GM19023 (cell line): ENCODE measurements around the gene TMEM129.

ENCODE experiments used
- ATAC-seq: cut with Tn5 transposase; IDR thresholded peaks from one replicate; pipeline ENCODE4 v1.9.1; 2021; ENCODE audit warnings: mild to moderate bottlenecking, moderate library complexity; ENCODE audit not compliant: unreplicated experiment

Gene TMEM129

GRCh38 chr4:1721666-1722550, 785 bp upstream of the TMEM129 start:
- peak; percentile 3 for ATAC-seq

GRCh38 chr4:1720163-1720983, 750 bp downstream of the TMEM129 start:
- peak; percentile 12 for ATAC-seq

DNA sequence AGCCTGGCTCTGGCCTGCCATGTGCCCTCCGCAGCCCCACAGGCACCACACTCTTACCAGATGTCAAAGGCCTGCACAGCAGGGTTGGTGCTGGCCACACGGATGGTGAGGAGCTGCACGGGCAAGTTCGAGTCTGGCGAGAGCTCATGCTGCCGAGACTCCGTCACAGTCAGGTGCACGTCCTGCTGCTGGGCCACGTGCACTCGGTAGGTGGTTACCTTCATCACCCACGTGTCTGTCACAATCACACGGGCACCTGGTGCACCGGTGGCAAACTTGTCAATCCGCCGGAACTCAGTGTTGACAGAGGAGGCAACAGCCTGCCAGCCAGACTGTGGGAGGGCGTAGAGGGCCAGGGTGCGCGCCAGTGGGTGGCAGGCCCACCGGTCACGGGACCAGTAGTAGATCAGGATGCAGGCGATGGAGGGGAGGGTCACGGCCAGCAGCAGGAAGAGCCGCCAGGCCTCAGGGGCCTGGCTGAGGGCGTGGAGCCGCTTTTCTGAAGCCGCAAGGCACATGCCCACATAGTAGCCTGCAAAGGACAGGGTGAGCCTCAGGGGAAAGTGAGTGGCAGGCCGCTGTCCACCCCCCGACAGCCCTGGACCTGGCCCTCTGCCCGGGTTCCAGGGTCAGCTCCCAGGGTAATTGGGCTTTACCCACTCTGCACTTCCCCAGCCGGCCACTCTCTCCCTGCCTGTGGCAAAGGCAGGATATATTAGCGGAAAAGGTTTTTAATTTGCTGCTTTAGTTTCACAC, 2.9 kb downstream of the TMEM129 start:
- ATAC-seq, result no peak

DNA sequence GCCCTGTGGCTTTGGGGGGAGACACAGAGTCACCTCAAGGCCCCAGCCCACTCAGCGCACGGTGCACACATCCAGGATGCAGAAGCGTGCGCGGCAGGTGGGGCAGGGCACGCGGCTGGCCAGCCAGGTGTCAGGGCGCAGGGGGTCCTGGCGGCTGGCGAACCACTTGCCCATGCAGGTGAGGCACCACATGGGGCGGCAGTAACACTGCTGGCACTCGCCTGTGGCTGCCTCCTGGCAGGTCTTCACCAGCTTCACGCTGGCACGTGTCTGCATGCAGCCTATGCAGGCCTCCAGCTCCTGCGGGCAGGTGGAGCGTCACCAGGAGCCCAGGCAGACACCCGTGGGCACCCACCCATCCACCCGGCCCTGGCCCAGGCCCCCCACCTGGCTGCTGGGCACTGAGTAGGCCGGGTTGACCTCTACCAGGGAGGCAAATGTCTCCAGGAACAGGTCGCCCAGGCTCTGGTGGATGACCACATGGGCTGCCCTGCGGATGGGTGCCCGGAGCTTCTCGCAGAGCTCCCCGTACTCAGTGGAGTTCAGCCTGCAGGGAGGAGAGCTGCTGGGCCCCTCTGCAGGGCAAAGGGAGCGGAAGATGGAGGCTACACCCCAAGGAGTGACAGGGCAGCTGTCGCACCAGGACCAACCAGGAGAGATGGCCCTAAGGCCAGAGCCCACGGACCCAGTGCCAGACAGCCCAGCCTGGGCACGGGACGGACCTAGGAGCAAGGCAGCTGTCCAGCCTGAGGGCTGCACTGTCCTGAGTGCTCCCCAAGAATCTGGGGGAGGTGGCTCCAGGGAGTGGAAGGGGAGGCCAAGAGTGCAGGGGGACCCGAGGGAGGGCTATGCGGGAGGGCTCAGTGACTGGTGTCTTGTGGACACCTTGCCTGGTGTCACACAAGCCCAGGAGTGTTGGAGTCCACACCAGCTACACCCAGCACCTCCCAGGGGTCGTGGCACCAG, 3.7 kb downstream of the TMEM129 start:
- ATAC-seq, result no peak

DNA sequence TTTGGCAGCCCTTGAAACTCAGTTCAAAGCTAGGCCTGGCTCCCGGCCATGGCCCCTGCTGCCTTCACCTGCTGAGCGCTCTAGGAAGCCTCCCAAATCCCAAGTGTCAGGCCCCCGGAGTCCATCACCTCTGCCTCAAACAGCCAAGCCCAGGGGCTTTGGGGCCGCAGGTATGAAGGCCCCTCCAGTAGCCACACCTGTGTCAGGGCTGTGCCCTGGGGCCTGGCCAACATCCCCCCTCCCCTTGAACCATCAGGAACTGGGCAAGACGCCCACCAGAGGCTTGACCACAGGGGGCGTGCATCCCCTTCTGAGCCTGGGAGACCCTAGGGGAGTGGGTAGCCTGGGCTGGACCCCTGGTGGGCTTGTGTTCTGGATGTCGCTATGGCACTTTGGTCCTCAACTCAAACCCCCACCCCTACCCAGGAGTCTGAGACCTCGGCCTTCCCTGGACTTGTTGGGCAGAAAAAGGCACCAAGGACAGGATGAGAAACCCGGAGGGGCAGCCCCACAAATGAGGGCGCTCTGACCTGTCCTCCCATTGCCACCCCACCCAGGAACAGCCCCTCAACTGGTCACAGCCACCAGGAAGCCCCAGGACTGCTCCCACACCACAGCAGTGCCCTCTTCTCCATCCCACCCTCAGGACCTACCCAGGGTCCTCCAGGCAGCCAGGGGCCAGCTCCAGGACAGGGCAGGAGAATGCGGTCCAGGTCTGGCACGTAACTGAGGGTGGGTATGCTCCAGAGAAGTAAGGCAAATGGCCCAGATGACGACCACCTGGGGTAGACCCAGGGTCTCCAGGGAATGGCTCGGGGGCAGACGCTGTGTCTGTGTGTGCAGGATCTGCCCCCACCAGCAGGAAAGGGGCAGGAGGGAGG, 4.8 kb downstream of the TMEM129 start:
- ATAC-seq, result no peak

GRCh38 chr4:1715002-1715758, 5.9 kb downstream of the TMEM129 start:
- ATAC-seq, result no peak

GRCh38 chr4:1714303-1715001, 6.7 kb downstream of the TMEM129 start:
- ATAC-seq, result no peak

- ATAC-seq, result peak; percentile 6
These were observed 7.9 kb downstream of the TMEM129 start for GRCh38 chr4:1713003-1713851.

- peak; percentile 77 for ATAC-seq
These were observed 8.7 kb downstream of the TMEM129 start, which contains the start of gene SLBP for GRCh38 chr4:1712216-1713002. TSS of gene SLBP (minus strand) at chr4:1712319. CDS start at chr4:1712188, 131 bp downstream.

- ATAC-seq, result peak; percentile 1
These were observed 9.4 kb downstream of the TMEM129 start for GRCh38 chr4:1711571-1712215.

DNA sequence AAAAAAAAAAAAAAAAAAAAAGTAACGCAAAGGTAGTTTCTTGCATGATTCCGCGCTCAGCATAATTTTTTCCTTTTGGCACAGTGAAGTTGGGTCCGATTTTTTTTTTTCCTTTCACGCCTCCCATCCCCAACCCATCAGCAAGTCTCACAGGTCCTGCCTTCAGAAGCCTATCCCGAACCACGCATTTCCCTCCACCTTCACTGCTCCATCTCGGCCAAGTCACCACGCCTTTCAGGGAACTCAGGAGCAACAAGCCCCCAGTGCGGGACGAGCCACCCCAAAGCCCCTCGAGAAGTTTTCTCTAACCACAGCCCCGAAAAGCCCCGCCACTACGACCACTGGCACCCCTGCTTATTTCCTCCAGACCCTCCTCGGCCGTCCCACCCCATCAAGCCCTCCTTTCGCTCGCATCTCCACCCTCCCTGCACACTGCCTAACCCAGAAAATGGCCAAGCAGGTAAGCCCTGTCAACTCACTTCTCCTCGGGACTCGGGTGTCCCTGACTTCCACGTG, 10.0 kb downstream of the TMEM129 start:
- ATAC-seq, result no peak

DNA sequence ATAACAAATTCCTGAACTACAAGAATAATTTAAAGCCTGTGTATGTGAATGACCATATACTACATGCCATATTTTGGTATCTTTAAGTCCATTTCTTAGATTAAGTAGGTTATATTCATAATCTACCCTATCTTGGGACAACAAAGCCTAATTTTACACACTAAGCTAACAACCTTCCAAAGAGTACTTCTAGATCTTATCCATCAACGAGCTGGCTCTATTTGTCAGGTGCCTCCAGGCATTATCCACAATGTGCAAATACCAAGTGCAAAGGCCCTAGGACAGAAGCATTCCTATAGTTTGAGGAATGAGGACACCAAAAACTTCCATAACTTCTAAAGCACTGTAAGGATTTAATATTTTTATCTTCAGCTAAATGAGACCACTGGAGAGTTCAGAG, 12.5 kb downstream of the TMEM129 start:
- no peak for ATAC-seq

GRCh38 chr4:1706358-1706757, 14.8 kb downstream of the TMEM129 start:
- no peak for ATAC-seq

DNA sequence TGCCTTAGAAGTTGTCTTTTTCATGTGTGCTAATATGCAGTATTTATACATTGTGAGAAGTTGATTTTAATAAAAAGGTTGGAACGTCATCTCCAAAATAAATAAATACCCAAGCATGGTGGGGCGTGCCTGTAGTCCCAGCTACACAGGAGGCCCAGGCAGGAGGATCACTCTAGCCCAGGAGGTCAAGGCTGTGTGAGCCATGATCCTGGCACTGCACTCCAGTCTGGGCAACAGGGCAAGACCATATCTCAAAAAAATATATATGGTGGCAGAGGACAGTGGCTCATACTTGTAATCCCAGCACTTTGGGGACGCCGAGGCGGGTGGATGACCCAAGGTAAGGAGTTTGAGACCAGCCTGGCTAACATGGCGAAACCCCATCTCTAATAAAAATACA, 15.4 kb downstream of the TMEM129 start:
- ATAC-seq, result no peak

- no peak for ATAC-seq
These were observed 17.3 kb downstream of the TMEM129 start for GRCh38 chr4:1703867-1704266.
